GM21515 (cell line): ENCODE measurements around the gene OR8D1.
"Not testable (repeated sequence)": the region's sequence is repeated elsewhere in the genome, so short reads cannot be mapped to it uniquely, and the experiment has no call there.

Experiments used
- ATAC-seq: cut with Tn5 transposase; IDR thresholded peaks from one replicate; pipeline ENCODE4 v1.9.1; 2021; ENCODE audit not compliant: unreplicated experiment

OR8D1 gene

GRCh38 chr11:124294687-124295086 is 19.1 kb downstream of the OR8D1 start:
- ATAC-seq: no peak

- ATAC-seq: no peak
These were observed 28.0 kb downstream of the OR8D1 start for GRCh38 chr11:124285610-124286344.

DNA sequence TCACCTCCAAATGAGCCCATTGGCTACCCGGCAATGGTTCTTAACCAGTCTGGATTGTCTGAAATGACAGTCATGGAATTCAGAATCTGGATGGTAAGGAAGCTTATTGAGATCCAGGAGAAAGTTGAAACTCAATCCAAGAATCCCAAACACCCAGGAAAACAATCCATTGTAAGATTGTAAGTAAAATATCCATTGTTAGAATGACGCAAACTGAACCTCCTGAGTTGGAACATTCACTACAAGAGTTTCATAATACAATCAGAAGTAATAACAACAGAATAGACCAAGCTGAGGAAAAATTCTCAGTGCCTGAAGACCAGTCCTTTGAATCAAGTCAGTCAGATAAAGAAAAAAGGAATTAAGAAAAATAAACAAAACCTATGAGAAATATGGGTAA is 35.5 kb downstream of the OR8D1 start:
- no peak for ATAC-seq

GRCh38 chr11:124277804-124278203 is 35.9 kb downstream of the OR8D1 start:
- no peak for ATAC-seq

DNA sequence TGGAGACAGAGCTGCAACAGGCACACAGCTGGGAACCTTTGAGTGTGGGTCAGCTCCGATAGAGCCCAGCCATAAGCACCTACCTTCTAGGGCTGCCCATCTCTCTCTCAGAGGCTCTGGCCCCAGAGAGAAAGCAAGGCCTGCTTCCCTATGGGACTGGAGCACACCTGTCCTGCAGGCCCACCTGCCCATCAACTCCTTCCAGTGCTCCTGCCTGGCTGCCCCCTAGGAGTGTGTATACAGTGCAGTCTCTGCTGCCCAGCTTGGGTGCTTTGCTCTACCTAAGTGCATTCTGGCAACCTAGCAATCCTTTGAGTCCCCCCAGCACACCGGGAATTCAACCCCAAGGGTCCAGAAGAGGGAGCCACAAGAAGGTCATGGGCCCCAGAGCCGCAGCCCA is 36.5 kb downstream of the OR8D1 start:
- ATAC-seq: no peak

DNA sequence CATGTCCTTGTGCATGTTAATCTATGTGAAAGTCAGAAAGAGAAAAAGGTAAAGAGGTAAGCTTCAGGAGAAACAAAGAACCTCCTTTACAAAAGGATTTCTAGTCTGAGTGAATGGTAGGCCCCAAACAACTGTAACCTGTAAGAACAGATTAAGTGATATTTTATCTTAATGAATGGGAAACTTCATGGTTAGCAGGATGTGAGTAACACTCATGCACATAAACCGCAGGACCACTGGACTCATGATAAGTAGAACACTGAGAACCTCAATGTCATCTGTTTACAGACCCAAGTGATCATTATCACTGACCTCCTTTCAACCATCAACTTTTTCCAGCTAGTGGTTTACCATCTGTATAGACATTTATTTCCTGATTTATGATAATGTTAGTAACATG is 37.7 kb downstream of the OR8D1 start:
- no peak for ATAC-seq

GRCh38 chr11:124274000-124274399 is 39.7 kb downstream of the OR8D1 start:
- ATAC-seq: no peak

- ATAC-seq: not testable (repeated sequence)
These were observed 42.9 kb downstream of the OR8D1 start for GRCh38 chr11:124270886-124271285.

DNA sequence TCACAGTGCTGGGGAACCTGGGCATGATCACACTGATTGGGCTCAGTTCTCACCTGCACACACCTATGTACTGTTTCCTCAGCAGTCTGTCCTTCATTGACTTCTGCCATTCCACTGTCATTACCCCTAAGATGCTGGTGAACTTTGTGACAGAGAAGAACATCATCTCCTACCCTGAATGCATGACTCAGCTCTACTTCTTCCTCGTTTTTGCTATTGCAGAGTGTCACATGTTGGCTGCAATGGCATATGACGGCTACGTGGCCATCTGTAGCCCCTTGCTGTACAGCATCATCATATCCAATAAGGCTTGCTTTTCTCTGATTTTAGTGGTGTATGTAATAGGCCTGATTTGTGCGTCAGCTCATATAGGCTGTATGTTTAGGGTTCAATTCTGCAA is 48.7 kb downstream of the OR8D1 start:
- not testable (repeated sequence) for ATAC-seq

GRCh38 chr11:124256076-124256475 is 57.7 kb downstream of the OR8D1 start, which contains the start of gene OR8G5:
Gene OR8G5 (plus strand): TSS chr11:124256376. CDS start chr11:124264932, 8,556 bp downstream.
- ATAC-seq: no peak
